NCI-H345 (cell line): Measurements from ENCODE around the gene KPTN.

Experiments
- DNase-seq: peaks from one replicate; lab custom pipeline; 2025; lab: John Stamatoyannopoulos, UW

KPTN gene

DNA sequence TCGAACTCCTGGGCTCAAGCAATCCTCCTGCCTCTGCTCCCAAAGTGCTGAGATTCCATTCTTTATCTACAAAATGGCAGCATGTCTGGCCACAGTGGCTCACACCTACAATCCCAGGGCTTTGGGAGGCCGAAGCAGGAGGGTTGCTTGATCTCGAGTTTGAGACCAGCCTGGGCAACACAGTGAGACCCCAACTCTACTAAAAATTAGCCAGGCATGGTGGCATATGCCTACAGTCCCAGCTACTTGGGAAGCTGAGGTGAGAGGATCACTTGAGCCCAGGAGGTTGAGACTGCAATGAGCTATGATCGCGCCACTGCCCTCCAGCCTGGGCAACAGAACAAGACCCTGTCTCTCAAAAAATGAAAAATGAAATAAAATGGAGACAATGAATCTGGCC lies 24.7 kb upstream of the KPTN start:
- no peak for DNase-seq

GRCh38 chr19:47507924-47508553 lies 24.0 kb upstream of the KPTN start:
- DNase-seq, result no peak

DNA sequence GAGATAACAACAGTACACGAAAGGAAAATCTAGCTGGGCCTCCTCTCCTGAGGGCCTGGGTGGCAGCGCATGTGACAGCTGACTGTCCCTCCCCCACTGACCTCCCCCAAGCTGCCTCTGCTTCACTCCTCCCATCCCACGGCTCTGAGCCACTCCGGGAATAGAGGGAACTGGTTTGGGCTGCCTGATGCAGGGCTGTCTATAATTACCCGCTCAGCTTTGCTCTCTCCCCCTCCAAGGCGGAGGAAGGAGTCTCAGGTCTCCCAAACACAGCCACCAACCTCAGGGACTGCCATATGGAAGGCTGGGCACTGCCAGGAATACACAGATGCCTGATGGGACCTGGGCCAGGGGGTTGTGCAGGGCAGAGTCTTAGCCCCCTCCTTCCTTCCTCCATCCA lies 23.0 kb upstream of the KPTN start:
- DNase-seq, result no peak

- no peak for DNase-seq
Measured at GRCh38 chr19:47506459-47506858, 22.4 kb upstream of the KPTN start.

GRCh38 chr19:47505506-47505905 lies 21.5 kb upstream of the KPTN start:
- DNase-seq, result no peak

GRCh38 chr19:47503826-47504150 lies 19.8 kb upstream of the KPTN start:
- DNase-seq, result no peak

DNA sequence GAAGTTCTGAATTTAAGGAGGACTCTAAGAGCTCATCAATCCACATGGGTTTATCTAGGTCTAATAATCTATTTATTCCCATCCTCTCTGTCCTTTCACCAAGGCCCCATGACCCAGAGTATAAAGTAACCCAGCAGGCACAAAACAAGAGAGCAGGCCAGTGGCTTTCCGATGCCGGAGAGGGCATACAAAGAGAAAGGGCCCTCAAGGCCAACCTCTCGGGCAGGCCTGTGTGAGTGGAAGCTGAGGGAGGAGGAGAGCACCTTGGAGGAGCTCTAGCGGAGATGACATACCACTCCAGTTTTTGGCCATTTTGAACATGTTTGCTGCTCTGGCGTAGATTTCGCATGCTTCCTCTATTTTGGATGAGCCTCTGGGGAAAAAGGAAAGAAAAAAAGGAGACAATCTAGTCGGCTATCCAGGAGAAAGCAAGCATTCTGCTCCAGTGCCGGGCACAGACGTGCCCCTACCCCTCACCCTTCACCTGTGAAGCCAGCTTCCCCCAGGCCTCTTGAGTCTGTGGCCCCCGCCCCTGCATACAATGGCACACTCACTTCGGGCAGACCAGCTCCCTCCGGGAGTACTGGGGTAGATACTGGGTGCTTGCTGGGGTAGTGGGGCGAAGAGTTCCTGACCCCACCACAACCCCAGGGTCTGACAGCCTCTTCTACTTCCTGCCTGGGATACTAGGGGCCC lies 19.3 kb upstream of the KPTN start:
- DNase-seq, result no peak

DNA sequence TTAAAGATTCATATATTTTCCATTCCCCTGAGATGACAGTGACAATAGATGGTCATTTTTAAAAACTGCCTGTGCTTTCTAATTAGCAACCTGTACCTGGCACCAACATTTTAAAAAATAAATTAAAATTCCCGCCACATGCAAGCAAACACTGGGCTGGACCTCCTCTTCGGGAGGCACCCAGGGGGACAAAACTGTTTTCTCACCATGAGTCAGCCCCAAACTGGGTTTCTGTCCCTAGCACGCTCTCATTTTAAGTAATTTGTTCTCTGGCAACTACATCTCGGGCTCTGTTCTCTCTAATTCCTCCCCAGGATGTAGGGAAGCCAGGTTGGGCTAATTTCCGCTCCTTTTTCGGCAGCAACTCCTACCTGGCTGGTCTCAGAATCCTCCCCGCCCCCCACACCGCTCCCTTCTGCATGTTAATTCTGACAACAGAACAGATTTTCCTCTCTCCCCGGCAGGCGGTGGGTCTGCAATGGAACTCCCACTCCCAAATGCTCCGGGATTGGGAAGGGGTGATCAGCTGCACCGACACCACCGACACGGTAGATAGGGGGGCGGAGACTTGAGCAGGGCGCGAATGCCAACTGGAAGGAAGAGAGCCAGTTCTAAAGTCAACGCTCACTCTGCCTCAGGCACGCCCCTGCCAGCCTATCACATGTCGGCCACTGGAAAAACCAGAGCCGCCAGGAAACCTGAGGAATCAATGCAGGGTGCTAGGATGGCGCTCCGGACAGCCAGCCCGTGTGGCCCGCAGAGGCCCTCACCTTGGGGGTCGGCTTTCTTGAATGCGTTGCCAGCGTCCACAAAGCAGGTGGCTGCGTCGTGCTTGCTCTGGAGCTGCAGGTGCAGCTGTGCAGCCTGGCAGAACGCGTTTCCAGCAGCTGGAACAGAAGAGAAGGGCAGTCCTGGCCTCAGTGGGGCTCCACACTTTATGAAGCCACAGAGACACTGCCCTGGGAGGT lies 16.1 kb upstream of the KPTN start:
- no peak for DNase-seq

- DNase-seq, result no peak
Measured at GRCh38 chr19:47499371-47499770, 15.4 kb upstream of the KPTN start.

DNA sequence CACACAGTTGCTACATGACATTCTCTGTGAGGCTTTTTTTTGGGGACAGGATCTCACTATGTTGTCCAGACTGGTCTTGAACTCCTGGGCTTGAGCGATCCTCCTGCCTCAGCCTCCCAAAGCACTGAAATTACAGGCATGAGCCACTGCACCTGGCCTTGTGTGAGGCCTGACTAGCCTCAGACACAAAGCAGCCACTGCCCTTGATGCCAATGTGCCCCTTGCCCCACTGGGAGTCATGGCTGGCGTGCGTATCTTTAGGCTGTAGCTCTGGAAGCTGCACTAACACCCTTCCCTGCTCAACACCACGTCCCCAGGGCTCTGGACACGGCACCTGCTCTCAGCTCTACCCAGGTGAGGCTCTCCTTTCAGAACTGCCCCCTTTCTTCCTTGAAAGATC lies 14.5 kb upstream of the KPTN start:
- no peak for DNase-seq

DNA sequence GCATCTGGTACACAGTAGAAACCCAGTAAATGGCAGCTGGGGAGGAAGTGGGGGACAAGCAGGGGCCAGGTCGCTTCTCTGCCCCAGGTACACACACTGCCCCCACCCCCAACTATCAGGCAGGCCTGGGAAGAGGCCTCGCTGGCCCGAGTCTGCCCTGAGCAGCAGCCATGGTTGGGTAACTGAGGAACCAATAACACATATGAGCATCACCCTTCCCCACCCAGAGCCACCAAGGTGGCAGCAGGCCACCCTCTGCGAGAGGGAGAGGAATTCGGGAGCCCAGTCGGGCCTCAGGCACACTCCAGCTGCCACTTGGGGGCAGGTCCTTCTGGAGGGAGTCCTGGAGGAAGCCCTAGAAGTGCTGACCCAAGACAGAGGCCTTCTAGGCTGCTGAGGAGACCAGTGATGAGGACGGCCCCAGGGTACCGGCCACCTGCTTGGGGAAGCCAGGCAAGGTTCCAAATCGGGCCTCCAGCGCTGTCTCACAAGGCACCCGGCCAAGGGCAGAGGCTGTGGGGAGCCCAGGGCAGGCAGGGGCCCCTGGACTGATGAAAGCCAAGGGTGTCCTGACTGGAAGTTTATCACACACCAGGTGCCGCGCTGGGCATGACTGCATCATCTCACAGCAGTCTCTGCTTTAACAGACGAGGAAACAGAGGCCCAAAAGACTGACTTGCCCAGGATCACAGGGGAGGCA lies 14.0 kb upstream of the KPTN start:
- no peak for DNase-seq

GRCh38 chr19:47497050-47497766 lies 13.2 kb upstream of the KPTN start:
- DNase-seq, result no peak

DNA sequence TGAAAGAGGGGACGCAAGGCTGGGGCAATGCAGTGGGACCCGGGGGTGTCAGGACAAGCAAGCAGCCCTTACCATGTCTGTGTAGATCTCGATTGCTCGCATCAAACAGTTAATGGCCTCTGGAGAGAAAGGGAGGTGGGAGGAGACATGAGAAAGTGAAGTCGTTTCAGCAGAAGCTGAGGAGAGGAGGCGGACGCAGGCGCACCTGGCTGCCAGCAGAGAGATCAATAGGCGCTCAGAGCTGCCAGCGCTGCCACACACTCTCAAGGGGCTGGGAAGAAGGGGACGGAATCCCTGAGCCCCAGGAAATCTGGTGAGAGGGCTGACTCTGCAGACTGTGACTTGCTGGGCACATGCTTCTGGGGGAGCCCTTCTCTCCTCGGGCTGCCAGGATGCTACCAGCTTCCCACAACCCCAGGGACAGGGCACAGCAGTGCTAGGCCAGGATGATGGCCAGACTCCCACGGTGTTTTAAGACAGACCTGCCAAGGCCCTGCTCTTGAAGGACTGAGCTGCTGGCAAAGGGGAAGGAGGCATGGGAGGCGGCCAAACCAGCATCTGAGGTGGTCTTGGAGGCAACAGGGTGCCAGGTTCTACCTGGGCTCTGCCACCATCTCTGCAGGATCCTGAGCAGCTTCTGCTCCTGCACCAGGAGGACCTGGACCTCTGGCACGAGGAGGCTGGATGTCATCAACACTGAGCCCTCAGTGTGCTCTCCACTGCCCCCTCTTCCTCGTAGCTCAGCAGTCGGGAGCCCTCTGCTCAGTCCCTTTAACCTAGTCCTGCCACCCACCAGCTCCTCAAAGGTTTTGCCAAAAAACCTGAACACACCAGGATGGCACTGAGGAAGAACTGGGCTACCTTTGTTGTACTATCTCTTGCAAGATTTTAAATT lies 11.7 kb upstream of the KPTN start:
- DNase-seq, result no peak

GRCh38 chr19:47494729-47495128 lies 10.7 kb upstream of the KPTN start:
- DNase-seq, result no peak

DNA sequence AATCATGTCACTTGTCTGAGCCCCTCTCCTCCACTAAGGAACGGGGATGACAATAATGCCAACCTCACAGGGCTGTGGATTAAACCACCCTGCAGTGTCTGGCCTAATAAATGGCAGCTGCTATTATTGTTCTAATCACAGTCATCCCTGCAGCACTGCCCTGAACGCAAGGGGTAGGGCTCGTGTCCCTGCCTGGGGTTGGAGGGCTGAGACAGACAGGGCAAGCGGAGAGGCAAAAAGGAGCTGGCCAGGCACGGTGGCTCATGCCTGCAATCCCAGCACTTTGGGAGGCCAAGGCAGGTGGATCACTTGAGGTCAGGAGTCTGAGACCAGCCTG lies 10.2 kb upstream of the KPTN start:
- DNase-seq, result no peak

DNA sequence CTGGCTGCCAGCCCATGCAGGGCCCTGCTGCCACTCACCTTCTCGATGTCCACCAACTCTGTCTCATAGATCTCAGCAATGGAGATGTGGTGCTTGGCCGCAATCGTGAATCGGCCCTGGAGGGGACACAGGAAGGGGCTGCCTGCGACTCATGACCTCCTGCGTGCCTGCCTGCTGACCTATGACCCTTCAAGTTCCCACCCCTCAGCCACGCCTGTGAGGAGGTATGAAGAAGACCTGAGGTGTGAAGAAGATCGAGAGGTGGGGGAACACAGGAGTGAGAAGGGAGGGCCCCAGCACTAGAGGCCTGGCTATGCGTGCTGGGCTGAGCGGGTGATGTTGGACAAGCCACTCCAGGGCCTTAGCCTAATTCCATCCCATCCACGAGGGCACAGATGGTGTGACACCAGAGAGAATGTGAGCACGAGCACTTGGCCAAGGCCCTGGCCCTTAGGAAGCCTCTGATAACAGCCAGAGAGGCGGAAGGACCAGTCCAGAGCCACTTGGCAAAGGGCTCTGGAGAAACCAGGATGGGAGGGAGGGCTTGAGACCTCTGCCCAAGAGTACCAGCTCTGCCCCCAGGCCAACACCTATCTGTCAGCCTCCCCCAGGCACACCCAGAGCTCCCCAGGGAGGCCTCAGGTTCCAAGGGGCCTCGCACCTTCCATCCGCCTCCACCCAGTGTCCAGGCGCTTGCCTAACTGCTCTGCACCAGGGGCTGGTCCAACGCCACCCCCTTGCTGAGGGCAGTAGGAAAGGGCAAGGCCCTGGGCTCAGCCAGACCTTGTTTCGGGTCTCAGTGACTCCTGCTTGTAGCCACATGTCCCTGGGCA lies 9.6 kb upstream of the KPTN start:
- DNase-seq, result no peak

GRCh38 chr19:47492571-47493377 lies 8.8 kb upstream of the KPTN start:
- no peak for DNase-seq

- DNase-seq, result no peak
Measured at GRCh38 chr19:47492137-47492533, 8.1 kb upstream of the KPTN start.
